HEK293 (cell line): ENCODE data around the gene CFAP58.

Experiments
- CTCF ChIA-PET: fragments of 350-600 bp; formaldehyde crosslinking; extraction: SDS; loops from one replicate; lab custom pipeline; 2021; ENCODE audit warnings: antibody characterized with exemption; lab: Yijun Ruan, JAX
- POLR2A ChIA-PET: fragments of 300-600 bp; formaldehyde crosslinking; extraction: SDS; loops from one replicate; lab custom pipeline; 2020; ENCODE audit warnings: antibody characterized with exemption, inconsistent platforms; lab: Yijun Ruan, JAX
- H3K27ac ChIP-seq: fragments of 200-500 bp; sonication (Bioruptor generic); 2 replicates; pipeline ENCODE4 v1.5.1; 2014; ENCODE audit warnings: low read depth, low read length, control low read depth, inconsistent platforms; ENCODE audit errors: extremely low read depth
- H3K36me3 ChIP-seq, 2 experiments: fragments of 200-500 bp in 1 of 2; sonication (Bioruptor generic) in 1 of 2; 1 replicate in 1 of 2; 2 replicates in 1 of 2; pipeline ENCODE4 v1.5.1; 2014 to 2017; ENCODE audit warnings: inconsistent platforms in 2 of 2, low read length in 2 of 2; ENCODE audit not compliant: control insufficient read depth in 2 of 2, insufficient read depth in 1 of 2
- H3K4me1 ChIP-seq: fragments of 200-500 bp; sonication (Bioruptor generic); 2 replicates; pipeline ENCODE4 v1.5.1; 2014; ENCODE audit warnings: mild to moderate bottlenecking, low read length, inconsistent platforms; ENCODE audit not compliant: control insufficient read depth, insufficient read depth
- H3K4me3 ChIP-seq: 2 replicates; pipeline ENCODE4 v1.5.1; 2011; ENCODE audit warnings: low read depth, mild to moderate bottlenecking, control low read depth, low read length, moderate library complexity
- H3K9me3 ChIP-seq: fragments of 200-500 bp; sonication (Bioruptor generic); 2 replicates; pipeline ENCODE4 v1.5.1; 2014; ENCODE audit warnings: low read depth, low read length, inconsistent platforms; ENCODE audit not compliant: control insufficient read depth, insufficient read depth
- GLIS1 ChIP-seq: fragments of 450-650 bp; formaldehyde crosslinking; IDR thresholded peaks from 2 replicates; pipeline ENCODE4 v1.5.1; 2016; ENCODE audit warnings: missing biosample characterization, missing genetic modification characterization
- IKZF3 ChIP-seq: fragments of 450-650 bp; IDR thresholded peaks from 2 replicates; pipeline ENCODE4 v1.5.0; 2018; ENCODE audit warnings: missing biosample characterization, mild to moderate bottlenecking, missing genetic modification characterization, moderate library complexity
- KLF1 ChIP-seq: fragments of 450-650 bp; formaldehyde crosslinking; IDR thresholded peaks from 2 replicates; pipeline ENCODE4 v1.5.1; 2016; ENCODE audit warnings: missing biosample characterization, missing genetic modification characterization
- PRDM10 ChIP-seq: fragments of 450-650 bp; formaldehyde crosslinking; IDR thresholded peaks from 2 replicates; pipeline ENCODE4 v1.5.1; 2016; ENCODE audit warnings: missing biosample characterization, missing genetic modification characterization
- RBAK ChIP-seq: fragments of 450-650 bp; formaldehyde crosslinking; IDR thresholded peaks from 2 replicates; pipeline ENCODE4 v1.5.1; 2016; ENCODE audit warnings: missing biosample characterization, missing genetic modification characterization
- ZFHX2 ChIP-seq: fragments of 450-650 bp; formaldehyde crosslinking; conservative IDR thresholded peaks from 2 replicates; pipeline ENCODE4 v1.5.1; 2016; ENCODE audit warnings: missing biosample characterization, missing genetic modification characterization
- ZNF18 ChIP-seq: fragments of 450-650 bp; formaldehyde crosslinking; IDR thresholded peaks from 2 replicates; pipeline ENCODE4 v1.5.1; 2016; ENCODE audit warnings: missing biosample characterization, missing genetic modification characterization
- ZNF214 ChIP-seq: fragments of 450-650 bp; formaldehyde crosslinking; IDR thresholded peaks from 2 replicates; pipeline ENCODE4 v1.5.1; 2017; ENCODE audit warnings: missing biosample characterization, mild to moderate bottlenecking, missing genetic modification characterization, borderline replicate concordance
- ZNF221 ChIP-seq: fragments of 450-650 bp; formaldehyde crosslinking; IDR thresholded peaks from 2 replicates; pipeline ENCODE4 v1.5.1; 2017; ENCODE audit warnings: missing biosample characterization, missing genetic modification characterization, borderline replicate concordance
- ZNF239 ChIP-seq: fragments of 450-650 bp; formaldehyde crosslinking; IDR thresholded peaks from 2 replicates; pipeline ENCODE4 v1.5.1; 2016; ENCODE audit warnings: missing biosample characterization, missing genetic modification characterization
- ZNF311 ChIP-seq: fragments of 450-650 bp; formaldehyde crosslinking; IDR thresholded peaks from 2 replicates; pipeline ENCODE4 v1.5.1; 2017; ENCODE audit warnings: missing biosample characterization, missing genetic modification characterization, borderline replicate concordance
- ZNF324 ChIP-seq: fragments of 450-650 bp; formaldehyde crosslinking; IDR thresholded peaks from 2 replicates; pipeline ENCODE4 v1.5.1; 2016; ENCODE audit warnings: missing biosample characterization, missing genetic modification characterization
- ZNF341 ChIP-seq: fragments of 450-650 bp; formaldehyde crosslinking; IDR thresholded peaks from 2 replicates; pipeline ENCODE4; 2016; ENCODE audit warnings: low read depth, missing biosample characterization, missing genetic modification characterization
- ZNF350 ChIP-seq: fragments of 450-650 bp; formaldehyde crosslinking; IDR thresholded peaks from 2 replicates; pipeline ENCODE4 v1.5.0; 2017; ENCODE audit warnings: missing biosample characterization, mild to moderate bottlenecking, missing genetic modification characterization
- ZNF404 ChIP-seq: fragments of 450-650 bp; formaldehyde crosslinking; IDR thresholded peaks from 2 replicates; pipeline ENCODE4 v1.5.1; 2017; ENCODE audit warnings: missing biosample characterization, missing genetic modification characterization
- ZNF48 ChIP-seq: fragments of 450-650 bp; formaldehyde crosslinking; IDR thresholded peaks from 2 replicates; pipeline ENCODE4 v1.5.1; 2016; ENCODE audit warnings: missing biosample characterization, missing genetic modification characterization
- ZNF513 ChIP-seq: fragments of 450-650 bp; IDR thresholded peaks from 2 replicates; pipeline ENCODE4 v1.5.1; 2018; ENCODE audit warnings: missing biosample characterization, missing genetic modification characterization
- ZNF529 ChIP-seq: fragments of 450-650 bp; formaldehyde crosslinking; IDR thresholded peaks from 2 replicates; pipeline ENCODE4 v1.5.1; 2017; ENCODE audit warnings: missing genetic modification characterization, missing biosample characterization; ENCODE audit not compliant: insufficient replicate concordance
- ZNF555 ChIP-seq: fragments of 450-650 bp; formaldehyde crosslinking; conservative IDR thresholded peaks from 2 replicates; pipeline ENCODE4 v1.5.1; 2017; ENCODE audit warnings: missing biosample characterization, mild to moderate bottlenecking, missing genetic modification characterization, inconsistent platforms
- ZNF561 ChIP-seq: fragments of 450-650 bp; IDR thresholded peaks from 2 replicates; pipeline ENCODE4 v1.5.1; 2018; ENCODE audit warnings: missing biosample characterization, missing genetic modification characterization, borderline replicate concordance
- ZNF654 ChIP-seq: fragments of 450-650 bp; formaldehyde crosslinking; IDR thresholded peaks from 2 replicates; pipeline ENCODE4 v1.5.1; 2016; ENCODE audit warnings: low read depth, missing biosample characterization, missing genetic modification characterization
- ZNF701 ChIP-seq: fragments of 450-650 bp; formaldehyde crosslinking; IDR thresholded peaks from 2 replicates; pipeline ENCODE4 v1.5.1; 2016; ENCODE audit warnings: missing biosample characterization, missing genetic modification characterization
- ZNF76 ChIP-seq: fragments of 450-650 bp; formaldehyde crosslinking; IDR thresholded peaks from 2 replicates; pipeline ENCODE4; 2016; ENCODE audit warnings: low read depth, missing biosample characterization, missing genetic modification characterization, borderline replicate concordance
- ZNF843 ChIP-seq: fragments of 450-650 bp; formaldehyde crosslinking; IDR thresholded peaks from 2 replicates; pipeline ENCODE4 v1.5.1; 2016; ENCODE audit warnings: missing biosample characterization, missing genetic modification characterization
- TF ChIP-seq, protein P1 (sequence below): fragments of 450-650 bp; formaldehyde crosslinking; IDR thresholded peaks from 2 replicates; pipeline ENCODE4 v1.5.1; 2016; ENCODE audit warnings: missing biosample characterization, missing genetic modification characterization
- TF ChIP-seq, protein P2 (sequence below): fragments of 450-650 bp; formaldehyde crosslinking; IDR thresholded peaks from 2 replicates; pipeline ENCODE4 v1.5.1; 2016; ENCODE audit warnings: missing biosample characterization, missing genetic modification characterization

The CFAP58 gene

GRCh38 chr10:104433669-104434068, 80.0 kb downstream of the CFAP58 start:
- POLR2A ChIA-PET: no interaction called here
- no peaks in the 10 kb centered on the region for H3K36me3 ChIP-seq
- H3K4me1 ChIP-seq: no peaks in the 10 kb centered on the region
- no peaks in the 10 kb centered on the region for H3K9me3 ChIP-seq
- CTCF ChIA-PET: interaction anchor here (0.7 kb wide), 1 partner anchor 180 kb away, joined by 3 read pairs; no protein-coding TSS in a partner anchor
- H3K4me3 ChIP-seq: no peak overlapping the region
- TF ChIP-seq ZNF404 (tag by site-specific recombination): no peak
- no peak for TF ChIP-seq ZFHX2
- TF ChIP-seq PRDM10 (tag by site-specific recombination): no peak
- TF ChIP-seq, protein P1, sequence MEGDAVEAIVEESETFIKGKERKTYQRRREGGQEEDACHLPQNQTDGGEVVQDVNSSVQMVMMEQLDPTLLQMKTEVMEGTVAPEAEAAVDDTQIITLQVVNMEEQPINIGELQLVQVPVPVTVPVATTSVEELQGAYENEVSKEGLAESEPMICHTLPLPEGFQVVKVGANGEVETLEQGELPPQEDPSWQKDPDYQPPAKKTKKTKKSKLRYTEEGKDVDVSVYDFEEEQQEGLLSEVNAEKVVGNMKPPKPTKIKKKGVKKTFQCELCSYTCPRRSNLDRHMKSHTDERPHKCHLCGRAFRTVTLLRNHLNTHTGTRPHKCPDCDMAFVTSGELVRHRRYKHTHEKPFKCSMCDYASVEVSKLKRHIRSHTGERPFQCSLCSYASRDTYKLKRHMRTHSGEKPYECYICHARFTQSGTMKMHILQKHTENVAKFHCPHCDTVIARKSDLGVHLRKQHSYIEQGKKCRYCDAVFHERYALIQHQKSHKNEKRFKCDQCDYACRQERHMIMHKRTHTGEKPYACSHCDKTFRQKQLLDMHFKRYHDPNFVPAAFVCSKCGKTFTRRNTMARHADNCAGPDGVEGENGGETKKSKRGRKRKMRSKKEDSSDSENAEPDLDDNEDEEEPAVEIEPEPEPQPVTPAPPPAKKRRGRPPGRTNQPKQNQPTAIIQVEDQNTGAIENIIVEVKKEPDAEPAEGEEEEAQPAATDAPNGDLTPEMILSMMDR (tag by site-specific recombination): no peak
- TF ChIP-seq ZNF324 (tag by site-specific recombination): no peak
- no peak for TF ChIP-seq ZNF76
- TF ChIP-seq ZNF18 (tag by site-specific recombination): no peak
- TF ChIP-seq ZNF555 (tag by site-specific recombination): no peak
- no peak for TF ChIP-seq GLIS1
- no peak for TF ChIP-seq ZNF48
- no peak for TF ChIP-seq KLF1 (tag by site-specific recombination)
- TF ChIP-seq ZNF529 (tag by site-specific recombination): no peak
- no peak for TF ChIP-seq ZNF701 (tag by site-specific recombination)
- TF ChIP-seq ZNF239: no peak
- TF ChIP-seq ZNF341: no peak
- TF ChIP-seq ZNF350 (tag by site-specific recombination): no peak
- TF ChIP-seq, all 188 proteins: peak for 0
- no peak overlapping the region for H3K27ac ChIP-seq

DNA sequence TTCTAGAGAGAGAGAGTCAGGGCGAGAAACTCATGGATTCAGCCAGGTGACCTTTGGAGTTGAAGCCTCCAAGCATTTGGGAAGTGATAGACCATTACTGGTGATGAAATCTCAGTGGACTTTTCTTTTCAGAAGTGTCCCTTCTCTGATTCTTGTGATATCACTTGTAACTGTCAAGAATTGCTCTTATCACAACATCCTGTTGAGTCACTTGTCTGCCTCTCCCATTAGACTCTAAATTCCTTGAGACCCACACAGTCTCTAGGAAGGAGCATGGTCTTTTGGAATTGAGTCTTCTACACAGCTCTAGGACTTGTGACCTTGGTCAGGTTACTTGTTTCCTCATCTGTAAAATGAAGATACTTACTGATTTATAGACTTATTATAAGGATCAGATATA, 81.0 kb downstream of the CFAP58 start:
- ChIA-PET POLR2A (no interaction called here), CTCF (interaction anchor here (0.6 to 0.7 kb wide), 2 partner anchors 179 to 532 kb away, joined by 3 read pairs; no protein-coding TSS in a partner anchor)
- Histone ChIP-seq H3K4me3 (no peak overlapping the region), H3K4me1 (no peaks in the 10 kb centered on the region), H3K9me3 (no peaks in the 10 kb centered on the region), H3K27ac (no peak overlapping the region), H3K36me3 (no peaks in the 10 kb centered on the region)
- TF ChIP-seq ZNF350 (tag by site-specific recombination) (no peak), RBAK (tag by site-specific recombination) (no peak), ZNF561 (tag by site-specific recombination) (no peak), ZNF214 (no peak), IKZF3 (no peak), ZNF654 (no peak), ZNF513 (tag by site-specific recombination) (no peak), ZNF221 (tag by site-specific recombination) (no peak), ZNF76 (no peak), ZNF843 (tag by site-specific recombination) (no peak), ZNF311 (tag by site-specific recombination) (no peak)
- TF ChIP-seq, protein P2, sequence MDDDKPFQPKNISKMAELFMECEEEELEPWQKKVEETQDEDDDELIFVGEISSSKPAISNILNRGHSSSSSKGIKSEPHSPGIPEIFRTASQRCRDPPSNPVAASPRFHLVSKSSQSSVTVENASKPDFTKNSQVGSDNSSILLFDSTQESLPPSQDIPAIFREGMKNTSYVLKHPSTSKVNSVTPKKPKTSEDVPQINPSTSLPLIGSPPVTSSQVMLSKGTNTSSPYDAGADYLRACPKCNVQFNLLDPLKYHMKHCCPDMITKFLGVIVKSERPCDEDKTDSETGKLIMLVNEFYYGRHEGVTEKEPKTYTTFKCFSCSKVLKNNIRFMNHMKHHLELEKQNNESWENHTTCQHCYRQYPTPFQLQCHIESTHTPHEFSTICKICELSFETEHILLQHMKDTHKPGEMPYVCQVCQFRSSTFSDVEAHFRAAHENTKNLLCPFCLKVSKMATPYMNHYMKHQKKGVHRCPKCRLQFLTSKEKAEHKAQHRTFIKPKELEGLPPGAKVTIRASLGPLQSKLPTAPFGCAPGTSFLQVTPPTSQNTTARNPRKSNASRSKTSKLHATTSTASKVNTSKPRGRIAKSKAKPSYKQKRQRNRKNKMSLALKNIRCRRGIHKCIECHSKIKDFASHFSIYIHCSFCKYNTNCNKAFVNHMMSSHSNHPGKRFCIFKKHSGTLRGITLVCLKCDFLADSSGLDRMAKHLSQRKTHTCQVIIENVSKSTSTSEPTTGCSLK (tag by site-specific recombination): no peak
